Measurements from ENCODE around the gene RPS21. TPM values are rescaled to one million over a fixed set of nuclear protein-coding genes. Genes with fewer than 3 reads are reported as not detected.

Gene RPS21
- total and polyA plus RNA-seq, 9 of the 15 experiments (the other 6 are each of a cell fraction or from before 2014, with no cell fraction given) = 1,380 to 5,647 (median 3,091) TPM

DNA sequence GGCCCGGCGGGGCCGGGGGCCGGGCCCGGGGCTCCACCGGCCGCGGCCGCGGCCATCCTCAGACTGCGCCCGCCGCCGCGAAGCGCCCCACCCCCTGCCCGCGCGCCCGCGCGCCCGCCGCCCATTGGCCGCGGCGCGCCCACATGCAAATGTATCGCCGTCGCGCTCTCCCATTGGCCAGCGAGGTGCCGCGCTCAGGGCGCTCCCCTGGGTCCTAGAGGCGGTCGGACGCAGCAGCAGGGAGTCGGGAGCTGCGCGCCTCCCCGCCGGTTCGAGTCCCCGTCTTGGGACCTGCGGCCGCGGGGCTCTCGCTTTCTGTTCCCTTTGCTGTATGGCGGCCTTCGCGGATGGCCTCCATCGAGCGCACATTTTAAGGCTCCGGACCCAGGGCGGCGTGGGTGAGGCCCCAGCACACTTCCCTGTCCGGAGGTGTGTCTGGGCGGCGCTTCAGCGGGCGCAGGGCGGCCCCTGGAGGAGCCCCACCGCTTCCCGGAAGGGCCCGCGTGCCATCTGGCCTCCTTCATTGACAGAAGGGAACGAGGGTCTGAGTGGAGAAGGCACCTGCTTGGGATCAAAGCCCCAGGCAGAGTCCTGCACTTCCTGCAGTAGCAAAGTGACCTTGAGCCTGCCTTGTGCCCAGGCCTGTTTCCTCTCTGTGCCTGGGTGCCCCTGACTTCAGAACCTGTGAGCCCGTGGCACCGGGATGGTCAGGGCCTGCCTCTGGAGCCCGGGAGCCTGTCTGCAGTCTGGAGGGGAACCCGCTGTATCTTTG lies 20.5 kb downstream of the RPS21 start, which contains the start of gene CABLES2 (continued):
- TF ChIP-seq ZNF232 (CRISPR knock-in tag; IDR thresholded peaks at IDR 0.05) (no peak), FOXM1 (IDR thresholded peaks at IDR 0.05; ENCODE audit: low read depth) (peak; percentile 87), FOXM1 (CRISPR knock-in tag; IDR thresholded peaks at IDR 0.05; ENCODE audit: low read depth) (0 out of 2 replicates have a peak, but pooled peaks have one; percentile 37), BHLHE40 (IDR thresholded peaks at IDR 0.05; ENCODE audit: low read length) (no peak), ZNF584 (CRISPR knock-in tag; IDR thresholded peaks at IDR 0.05; ENCODE audit: low read depth) (no peak), SP1 (CRISPR knock-in tag; IDR thresholded peaks at IDR 0.05) (peak; percentile 85), SAFB2 (IDR thresholded peaks at IDR 0.05; ENCODE audit: borderline replicate concordance, low read depth, low read length, severe bottlenecking) (no peak), EZH2 (IDR thresholded peaks at IDR 0.05; ENCODE audit: borderline replicate concordance, low read depth, low read length) (no peak), ZNF174 (CRISPR knock-in tag; IDR thresholded peaks at IDR 0.05) (no peak), KAT7 (CRISPR knock-in tag; IDR thresholded peaks at IDR 0.05; ENCODE audit: borderline replicate concordance) (0 out of 2 replicates have a peak, but pooled peaks have one; percentile 22), TCF7L2 (IDR thresholded peaks at IDR 0.05; ENCODE audit: low read depth, low read length) (no peak), SIN3A (IDR thresholded peaks at IDR 0.05; ENCODE audit: borderline replicate concordance in 2 of 2, control insufficient read depth in 1 of 2, low read depth in 2 of 2, low read length in 2 of 2) (0 out of 4 replicates have a peak, but pooled peaks of 1 of the 2 experiments have one; percentile 24), ARID1B (IDR thresholded peaks at IDR 0.05) (peak; percentile 57), ZNF224 (CRISPR knock-in tag; IDR thresholded peaks at IDR 0.05) (no peak), DDX20 (tag; IDR thresholded peaks at IDR 0.05; ENCODE audit: low read depth) (no peak), SMAD1 (IDR thresholded peaks at IDR 0.05; ENCODE audit: low read depth, low read length, partially characterized antibody) (no peak), RFX7 (CRISPR knock-in tag; IDR thresholded peaks at IDR 0.05) (no peak), ZNF766 (CRISPR knock-in tag; conservative IDR thresholded peaks at IDR 0.05) (peak; percentile 60; the same call in 1 of the 2 replicates), MAFG (tag; conservative IDR thresholded peaks at IDR 0.05) (no peak), LEF1 (IDR thresholded peaks at IDR 0.05) (no peak), HDGF (IDR thresholded peaks at IDR 0.05) (no peak), CSDE1 (IDR thresholded peaks at IDR 0.05) (no peak)
- TF ChIP-seq, protein P1, sequence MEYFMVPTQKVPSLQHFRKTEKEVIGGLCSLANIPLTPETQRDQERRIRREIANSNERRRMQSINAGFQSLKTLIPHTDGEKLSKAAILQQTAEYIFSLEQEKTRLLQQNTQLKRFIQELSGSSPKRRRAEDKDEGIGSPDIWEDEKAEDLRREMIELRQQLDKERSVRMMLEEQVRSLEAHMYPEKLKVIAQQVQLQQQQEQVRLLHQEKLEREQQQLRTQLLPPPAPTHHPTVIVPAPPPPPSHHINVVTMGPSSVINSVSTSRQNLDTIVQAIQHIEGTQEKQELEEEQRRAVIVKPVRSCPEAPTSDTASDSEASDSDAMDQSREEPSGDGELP (CRISPR knock-in tag; IDR thresholded peaks at IDR 0.05; ENCODE audit: borderline replicate concordance) = peak; percentile 83
- TF ChIP-seq, protein P2, sequence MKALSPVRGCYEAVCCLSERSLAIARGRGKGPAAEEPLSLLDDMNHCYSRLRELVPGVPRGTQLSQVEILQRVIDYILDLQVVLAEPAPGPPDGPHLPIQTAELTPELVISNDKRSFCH (CRISPR knock-in tag; IDR thresholded peaks at IDR 0.05) = no peak
- TF ChIP-seq, protein P2 (tag; IDR thresholded peaks at IDR 0.05) = peak; percentile 88
- TF ChIP-seq, protein P3, sequence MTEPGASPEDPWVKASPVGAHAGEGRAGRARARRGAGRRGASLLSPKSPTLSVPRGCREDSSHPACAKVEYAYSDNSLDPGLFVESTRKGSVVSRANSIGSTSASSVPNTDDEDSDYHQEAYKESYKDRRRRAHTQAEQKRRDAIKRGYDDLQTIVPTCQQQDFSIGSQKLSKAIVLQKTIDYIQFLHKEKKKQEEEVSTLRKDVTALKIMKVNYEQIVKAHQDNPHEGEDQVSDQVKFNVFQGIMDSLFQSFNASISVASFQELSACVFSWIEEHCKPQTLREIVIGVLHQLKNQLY (CRISPR knock-in tag; conservative IDR thresholded peaks at IDR 0.05) = no peak
- TF ChIP-seq, protein P4, sequence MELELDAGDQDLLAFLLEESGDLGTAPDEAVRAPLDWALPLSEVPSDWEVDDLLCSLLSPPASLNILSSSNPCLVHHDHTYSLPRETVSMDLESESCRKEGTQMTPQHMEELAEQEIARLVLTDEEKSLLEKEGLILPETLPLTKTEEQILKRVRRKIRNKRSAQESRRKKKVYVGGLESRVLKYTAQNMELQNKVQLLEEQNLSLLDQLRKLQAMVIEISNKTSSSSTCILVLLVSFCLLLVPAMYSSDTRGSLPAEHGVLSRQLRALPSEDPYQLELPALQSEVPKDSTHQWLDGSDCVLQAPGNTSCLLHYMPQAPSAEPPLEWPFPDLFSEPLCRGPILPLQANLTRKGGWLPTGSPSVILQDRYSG (tag; conservative IDR thresholded peaks at IDR 0.05; ENCODE audit: low read depth) = 0 out of 2 replicates have a peak, but pooled peaks have one; percentile 49
